Measurements from ENCODE around the gene LAMA5. TPM values are rescaled to one million over a fixed set of nuclear protein-coding genes. Genes with fewer than 3 reads are reported as not detected.
A peak's percentile ranks its signal among the peaks of the same experiment; 100 is the strongest.

LAMA5 gene
- total and polyA plus RNA-seq, 9 donors, result 4.7 to 115 (median 42.2) TPM

- H3K36me3 ChIP-seq, result no peaks in the 10 kb centered on the region
- no peak overlapping the region for H3K4me3 ChIP-seq
- intact Hi-C loops (cut with DNase I), result loop anchor here in 2 of 4 donors (10.0 kb wide), 2 partner anchors 55 to 295 kb away; partner anchors contain the start of gene LAMA5 (in 1 of the 2)
- H3K9me3 ChIP-seq, result no peaks in the 10 kb centered on the region
- peaks cover 2% of the 10 kb centered on the region for H3K4me1 ChIP-seq (ENCODE audit: insufficient read depth)
- DNase-seq, result no peak
- no peaks in the 10 kb centered on the region for H3K27me3 ChIP-seq
- peak overlapping the region in 1 of 2 donors; percentile 77 for H3K27ac ChIP-seq
- WGBS, 3 donors, result 81 to 86% (median 85%) methylated on average over 21 to 26 of the region's 26 CpGs
- TF ChIP-seq, protein P1, sequence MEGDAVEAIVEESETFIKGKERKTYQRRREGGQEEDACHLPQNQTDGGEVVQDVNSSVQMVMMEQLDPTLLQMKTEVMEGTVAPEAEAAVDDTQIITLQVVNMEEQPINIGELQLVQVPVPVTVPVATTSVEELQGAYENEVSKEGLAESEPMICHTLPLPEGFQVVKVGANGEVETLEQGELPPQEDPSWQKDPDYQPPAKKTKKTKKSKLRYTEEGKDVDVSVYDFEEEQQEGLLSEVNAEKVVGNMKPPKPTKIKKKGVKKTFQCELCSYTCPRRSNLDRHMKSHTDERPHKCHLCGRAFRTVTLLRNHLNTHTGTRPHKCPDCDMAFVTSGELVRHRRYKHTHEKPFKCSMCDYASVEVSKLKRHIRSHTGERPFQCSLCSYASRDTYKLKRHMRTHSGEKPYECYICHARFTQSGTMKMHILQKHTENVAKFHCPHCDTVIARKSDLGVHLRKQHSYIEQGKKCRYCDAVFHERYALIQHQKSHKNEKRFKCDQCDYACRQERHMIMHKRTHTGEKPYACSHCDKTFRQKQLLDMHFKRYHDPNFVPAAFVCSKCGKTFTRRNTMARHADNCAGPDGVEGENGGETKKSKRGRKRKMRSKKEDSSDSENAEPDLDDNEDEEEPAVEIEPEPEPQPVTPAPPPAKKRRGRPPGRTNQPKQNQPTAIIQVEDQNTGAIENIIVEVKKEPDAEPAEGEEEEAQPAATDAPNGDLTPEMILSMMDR (IDR thresholded peaks at IDR 0.05), result no peak
- TF ChIP-seq EP300 (IDR thresholded peaks at IDR 0.05), result no peak
Observed at GRCh38 chr20:62309198-62309944, 57.7 kb downstream of the LAMA5 start.

- Histone ChIP-seq H3K9me3 (no peaks in the 10 kb centered on the region), H3K27ac (no peak overlapping the region), H3K27me3 (no peaks in the 10 kb centered on the region), H3K36me3 (no peaks in the 10 kb centered on the region), H3K4me1 (ENCODE audit: insufficient read depth) (peaks cover 11% of the 10 kb centered on the region), H3K4me3 (no peak overlapping the region)
- 79 to 88% (median 87%) methylated on average over 26 to 29 of the region's 29 CpGs for WGBS, 3 donors
- intact Hi-C loops (cut with DNase I), result loop anchor here in 2 of 4 donors (10.0 kb wide), 2 partner anchors 57 to 293 kb away; partner anchors contain the start of gene LAMA5 (in 1 of the 2)
- DNase-seq, result no peak
- TF ChIP-seq, protein P1 (IDR thresholded peaks at IDR 0.05), result no peak
- TF ChIP-seq POLR2A (IDR thresholded peaks at IDR 0.05) (no peak), EP300 (IDR thresholded peaks at IDR 0.05) (no peak)
Observed at GRCh38 chr20:62308102-62308822, 58.9 kb downstream of the LAMA5 start.

- Histone ChIP-seq H3K4me3 (no peak overlapping the region), H3K27ac (no peak overlapping the region), H3K4me1 (ENCODE audit: insufficient read depth) (peaks cover 11% of the 10 kb centered on the region), H3K27me3 (no peaks in the 10 kb centered on the region), H3K36me3 (no peaks in the 10 kb centered on the region), H3K9me3 (no peaks in the 10 kb centered on the region)
- no peak for DNase-seq
- 73 to 84% (median 78%) methylated on average over 26 to 42 of the region's 42 CpGs for WGBS, 3 donors
- TF ChIP-seq EP300 (IDR thresholded peaks at IDR 0.05) (no peak), POLR2A (IDR thresholded peaks at IDR 0.05) (no peak)
- TF ChIP-seq, protein P1 (IDR thresholded peaks at IDR 0.05), result no peak
- intact Hi-C loops (cut with DNase I), result loop anchor here in 2 of 4 donors (10.0 kb wide), 2 partner anchors 57 to 293 kb away; partner anchors contain the start of gene LAMA5 (in 1 of the 2)
Observed at GRCh38 chr20:62307226-62308101, 59.6 kb downstream of the LAMA5 start.

Measured in ovary (tissue), 9 donors.